HG03558 (cell line): ENCODE data around the gene HESX1.
A peak's percentile ranks its signal among the peaks of the same experiment; 100 is the strongest.

Source experiments
- ATAC-seq: cut with Tn5 transposase; IDR thresholded peaks from one replicate; pipeline ENCODE4 v1.9.1; 2021; ENCODE audit warnings: moderate number of reproducible peaks; ENCODE audit not compliant: unreplicated experiment; ENCODE audit errors: extremely low read depth

The HESX1 gene

GRCh38 chr3:57199895-57200297, at the start of gene HESX1:
Gene HESX1 (minus strand): TSS chr3:57199978. CDS start chr3:57199918, 60 bp downstream.
- no peak for ATAC-seq

- no peak for ATAC-seq
These were observed 45.2 kb upstream of the HESX1 start for GRCh38 chr3:57244946-57245345.

- ATAC-seq = no peak
These were observed 35.1 kb upstream of the HESX1 start for GRCh38 chr3:57234613-57235575.

GRCh38 chr3:57233799-57234198, 34.0 kb upstream of the HESX1 start:
- no peak for ATAC-seq

- ATAC-seq = no peak
These were observed 30.2 kb upstream of the HESX1 start for GRCh38 chr3:57230006-57230405.

- ATAC-seq = peak; percentile 10
These were observed 28.4 kb upstream of the HESX1 start for GRCh38 chr3:57227930-57228751.

GRCh38 chr3:57227204-57227929, 27.6 kb upstream of the HESX1 start, which contains the start of gene APPL1:
Gene APPL1 (plus strand): TSS chr3:57227729. CDS start chr3:57227884, 155 bp downstream.
- peak; percentile 75 for ATAC-seq

GRCh38 chr3:57226176-57226575, 26.4 kb upstream of the HESX1 start:
- ATAC-seq = no peak

GRCh38 chr3:57224856-57225255, 25.1 kb upstream of the HESX1 start:
- no peak for ATAC-seq

GRCh38 chr3:57221883-57222282, 22.1 kb upstream of the HESX1 start:
- ATAC-seq = no peak

- ATAC-seq = no peak
These were observed 6.6 kb upstream of the HESX1 start for GRCh38 chr3:57206423-57206822.

- no peak for ATAC-seq
These were observed 5.1 kb downstream of the HESX1 start for GRCh38 chr3:57194641-57195040.

- ATAC-seq = no peak
These were observed 7.8 kb downstream of the HESX1 start for GRCh38 chr3:57192028-57192427.

GRCh38 chr3:57184526-57184925, 15.3 kb downstream of the HESX1 start:
- no peak for ATAC-seq

- ATAC-seq = no peak
These were observed 20.0 kb downstream of the HESX1 start for GRCh38 chr3:57179580-57180410.

GRCh38 chr3:57176045-57176444, 23.7 kb downstream of the HESX1 start:
- no peak for ATAC-seq

GRCh38 chr3:57173687-57174086, 26.1 kb downstream of the HESX1 start:
- no peak for ATAC-seq

GRCh38 chr3:57170946-57171345, 28.8 kb downstream of the HESX1 start:
- ATAC-seq = no peak

- ATAC-seq = no peak
These were observed 29.7 kb downstream of the HESX1 start for GRCh38 chr3:57169872-57170623.
